Neural cell (in vitro differentiated cells): ENCODE measurements around the gene SPTBN1. TPM values are rescaled to one million over a fixed set of nuclear protein-coding genes. Genes with fewer than 3 reads are reported as not detected.

Experiments
- H2AFZ ChIP-seq: fragments of 200-600, 300-800 bp; sonication (generic), shearing (Covaris generic); 2 replicates; pipeline ENCODE4 v1.6.0; 2014; ENCODE audit warnings: low read depth, mild to moderate bottlenecking, antibody characterized with exemption, low read length, moderate library complexity
- H3F3A ChIP-seq: fragments of 200-600 bp; shearing (Covaris generic); 2 replicates; pipeline ENCODE4 v1.6.1; 2016; ENCODE audit warnings: mild to moderate bottlenecking, moderate library complexity, mixed read lengths, antibody characterized with exemption, low read length; ENCODE audit not compliant: insufficient read depth, poor library complexity, severe bottlenecking
- H3K27ac ChIP-seq: fragments of 200-600, 300-800 bp; sonication (generic), shearing (Covaris generic); 2 replicates; pipeline ENCODE4 v1.5.1; 2014; ENCODE audit warnings: mild to moderate bottlenecking, low read length, moderate library complexity
- H3K27me3 ChIP-seq: fragments of 300-800, 200-600 bp; sonication (generic), shearing (Covaris generic); 2 replicates; pipeline ENCODE4 v1.6.0; 2014; ENCODE audit warnings: mild to moderate bottlenecking, low read depth, low read length, moderate library complexity; ENCODE audit not compliant: insufficient read depth
- H3K36me3 ChIP-seq: fragments of 300-800, 200-600 bp; sonication (generic), shearing (Covaris generic); 2 replicates; pipeline ENCODE4 v1.5.1; 2014; ENCODE audit warnings: mild to moderate bottlenecking, antibody characterized with exemption, low read length, moderate library complexity; ENCODE audit not compliant: insufficient read depth
- H3K4me2 ChIP-seq: fragments of 300-800, 200-600 bp; sonication (generic), shearing (Covaris generic); 2 replicates; pipeline ENCODE4 v1.6.0; 2014; ENCODE audit warnings: mild to moderate bottlenecking, low read length
- H3K4me3 ChIP-seq: fragments of 300-800, 200-600 bp; sonication (generic), shearing (Covaris generic); 2 replicates; pipeline ENCODE4 v1.5.1; 2014; ENCODE audit warnings: mild to moderate bottlenecking, low read length, moderate library complexity
- H3K79me2 ChIP-seq: fragments of 200-600 bp; shearing (Covaris generic); replicated peaks from 2 replicates; pipeline ENCODE4 v1.6.0; 2014; ENCODE audit warnings: mild to moderate bottlenecking, low read length, moderate library complexity; ENCODE audit not compliant: insufficient read depth
- H3K9ac ChIP-seq: fragments of 300-800, 200-600 bp; sonication (generic), shearing (Covaris generic); 2 replicates; pipeline ENCODE4 v1.6.1; 2016; ENCODE audit warnings: mild to moderate bottlenecking, low read length, mixed read lengths
- H3K9me2 ChIP-seq: fragments of 200-600 bp; shearing (Covaris generic); 2 replicates; pipeline ENCODE4 v1.6.1; 2016; ENCODE audit warnings: mild to moderate bottlenecking, low read length, mixed read lengths; ENCODE audit not compliant: insufficient read depth
- H3K9me3 ChIP-seq: fragments of 200-600, 300-800 bp; sonication (generic), shearing (Covaris generic); 2 replicates; pipeline ENCODE4 v1.6.1; 2016; ENCODE audit warnings: mild to moderate bottlenecking, mixed run types, low read length, moderate library complexity, mixed read lengths
- H4K20me1 ChIP-seq: fragments of 200-600 bp; shearing (Covaris generic); 2 replicates; pipeline ENCODE4 v1.6.1; 2016; ENCODE audit warnings: mild to moderate bottlenecking, mixed run types; ENCODE audit not compliant: insufficient read depth
- CTCF ChIP-seq: fragments of 450-650 bp; IDR thresholded peaks from 2 replicates; pipeline ENCODE4 v1.5.1; 2014; ENCODE audit warnings: antibody characterized with exemption, mild to moderate bottlenecking, moderate library complexity; ENCODE audit not compliant: poor library complexity, severe bottlenecking
- EP300 ChIP-seq: fragments of 450-650 bp; conservative IDR thresholded peaks from 2 replicates; pipeline ENCODE4 v1.6.1; 2014; ENCODE audit warnings: antibody characterized with exemption, mild to moderate bottlenecking, moderate library complexity; ENCODE audit not compliant: poor library complexity, severe bottlenecking
- EZH2 ChIP-seq: fragments of 200-600, 300-800 bp; shearing (Covaris generic), sonication (generic); IDR thresholded peaks from 2 replicates; pipeline ENCODE4 v1.6.1; 2014; ENCODE audit warnings: antibody characterized with exemption, low read length, borderline replicate concordance, mild to moderate bottlenecking; ENCODE audit not compliant: insufficient read depth, poor library complexity, severe bottlenecking
- MXI1 ChIP-seq: fragments of 450-650 bp; conservative IDR thresholded peaks from 2 replicates; pipeline ENCODE4 v1.6.1; 2014; ENCODE audit warnings: antibody characterized with exemption, mild to moderate bottlenecking; ENCODE audit not compliant: poor library complexity, severe bottlenecking
- POLR2AphosphoS5 ChIP-seq: IDR thresholded peaks from 2 replicates; pipeline ENCODE4 v1.6.1; 2012
- RAD21 ChIP-seq: fragments of 450-650 bp; conservative IDR thresholded peaks from 2 replicates; pipeline ENCODE4 v1.6.1; 2014; ENCODE audit warnings: antibody characterized with exemption, mild to moderate bottlenecking, moderate library complexity
- REST ChIP-seq: IDR thresholded peaks from 2 replicates; pipeline ENCODE4 v1.6.1; 2012; ENCODE audit warnings: borderline replicate concordance
- SMC3 ChIP-seq: fragments of 450-650 bp; conservative IDR thresholded peaks from 2 replicates; pipeline ENCODE4 v1.6.1; 2014; ENCODE audit warnings: antibody characterized with exemption, mild to moderate bottlenecking, moderate library complexity; ENCODE audit not compliant: poor library complexity
- TAF1 ChIP-seq: IDR thresholded peaks from 2 replicates; pipeline ENCODE4 v1.6.1; 2012; ENCODE audit warnings: low read depth
- polyA plus RNA-seq: library from polyadenylated mRNA; depleted of rRNA; stranded (reverse); fragments of >200 nt; gene quantifications from 2 replicates; pipeline ENCODE4 v1.2.3, GENCODE V29; 2014

SPTBN1 gene
- polyA plus RNA-seq, 1 donor from 2014 or later: 92.1 TPM

- Histone ChIP-seq H3K9ac (no peak overlapping the region), H3K9me2 (no peaks in the 10 kb centered on the region), H3K4me3 (no peak overlapping the region), H3K4me2 (no peak overlapping the region), H3K9me3 (no peaks in the 10 kb centered on the region), H3F3A (no peaks in the 10 kb centered on the region), H3K27me3 (no peaks in the 10 kb centered on the region), H2AFZ (no peak overlapping the region), H3K36me3 (no peaks in the 10 kb centered on the region), H4K20me1 (no peaks in the 10 kb centered on the region), H3K27ac (no peak overlapping the region), H3K79me2 (no peaks in the 10 kb centered on the region)
- TF ChIP-seq CTCF (no peak), EP300 (no peak), POLR2AphosphoS5 (no peak), REST (no peak), TAF1 (no peak), MXI1 (no peak), RAD21 (no peak)
Observed at GRCh38 chr2:54428108-54428831, 27.9 kb upstream of the SPTBN1 start.

- H4K20me1 ChIP-seq: no peaks in the 10 kb centered on the region
- H3K36me3 ChIP-seq: no peaks in the 10 kb centered on the region
- no peak overlapping the region for H2AFZ ChIP-seq
- no peaks in the 10 kb centered on the region for H3K9me3 ChIP-seq
- H3K79me2 ChIP-seq: no peaks in the 10 kb centered on the region
- no peaks in the 10 kb centered on the region for H3F3A ChIP-seq
- no peak overlapping the region for H3K27ac ChIP-seq
- H3K4me2 ChIP-seq: no peak overlapping the region
- no peak overlapping the region for H3K9ac ChIP-seq
- no peak for TF ChIP-seq POLR2AphosphoS5
- TF ChIP-seq SMC3: no peak
- no peak for TF ChIP-seq TAF1
- no peak for TF ChIP-seq CTCF
- no peak for TF ChIP-seq RAD21
- TF ChIP-seq MXI1: no peak
- TF ChIP-seq EP300: no peak
- no peak for TF ChIP-seq REST
- no peak for TF ChIP-seq EZH2
- no peaks in the 10 kb centered on the region for H3K27me3 ChIP-seq
- no peak overlapping the region for H3K4me3 ChIP-seq
- H3K9me2 ChIP-seq: no peaks in the 10 kb centered on the region
Observed at GRCh38 chr2:54429054-54429453, 27.1 kb upstream of the SPTBN1 start.
